ENCODE data around the gene CDIP1.

CDIP1 gene

DNA sequence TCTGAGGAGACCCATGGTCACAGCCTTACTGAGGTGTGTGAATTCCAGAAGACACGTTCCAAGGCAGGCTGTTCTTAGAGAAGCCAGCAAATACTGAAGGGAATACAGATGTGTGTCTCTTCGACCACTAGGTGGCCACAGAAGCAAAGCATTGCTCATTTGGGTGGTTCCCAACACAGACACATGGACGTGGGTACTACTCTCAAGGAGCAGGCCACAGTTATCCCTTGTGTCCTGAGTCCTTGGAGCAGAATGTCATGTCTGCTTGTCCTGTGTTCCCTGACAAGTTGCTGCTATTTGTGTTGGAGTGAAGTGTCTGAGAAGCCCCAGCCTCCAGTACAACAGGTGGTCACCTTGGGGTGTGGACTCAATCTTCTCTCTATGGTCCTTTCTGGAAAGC lies 32.1 kb downstream of the CDIP1 start:
- H3K4me2 ChIP-seq: no peak overlapping the region
- no peak overlapping the region for H3K4me3 ChIP-seq (IDR thresholded peaks at IDR 0.05; ENCODE audit: insufficient read depth, low read depth, low read length)
- H3K4me1 ChIP-seq (ENCODE audit: low read depth, poor library complexity, severe bottlenecking): no peaks in the 10 kb centered on the region
- H4K20me1 ChIP-seq (ENCODE audit: insufficient read depth): no peaks in the 10 kb centered on the region
- peak; percentile 97 for TF ChIP-seq CTCF (conservative IDR thresholded peaks at IDR 0.05; ENCODE audit: low read depth, low read length)
- no peaks in the 10 kb centered on the region for H3K79me2 ChIP-seq (ENCODE audit: insufficient read depth, low read depth)
- H3K36me3 ChIP-seq (ENCODE audit: insufficient read depth): no peaks in the 10 kb centered on the region
- H2AFZ ChIP-seq (ENCODE audit: low read depth): no peak overlapping the region
- H3K27me3 ChIP-seq (ENCODE audit: insufficient read depth, low read depth): no peaks in the 10 kb centered on the region
- H3K9ac ChIP-seq: no peak overlapping the region
- H3K27ac ChIP-seq: no peak overlapping the region

GRCh38 chr16:4505356-4506147 lies 33.0 kb downstream of the CDIP1 start:
- Histone ChIP-seq H3K4me1 (ENCODE audit: low read depth, poor library complexity, severe bottlenecking) (no peaks in the 10 kb centered on the region), H3K36me3 (ENCODE audit: insufficient read depth) (no peaks in the 10 kb centered on the region), H3K9ac (no peak overlapping the region), H3K27me3 (ENCODE audit: insufficient read depth, low read depth) (no peaks in the 10 kb centered on the region), H3K79me2 (ENCODE audit: insufficient read depth, low read depth) (no peaks in the 10 kb centered on the region), H3K4me2 (no peak overlapping the region), H3K4me3 (IDR thresholded peaks at IDR 0.05; ENCODE audit: insufficient read depth, low read depth, low read length) (no peak overlapping the region), H2AFZ (ENCODE audit: low read depth) (no peak overlapping the region), H4K20me1 (ENCODE audit: insufficient read depth) (no peaks in the 10 kb centered on the region), H3K27ac (no peak overlapping the region)
- no peak for TF ChIP-seq CTCF (conservative IDR thresholded peaks at IDR 0.05; ENCODE audit: low read depth, low read length)

- Histone ChIP-seq H3K36me3 (ENCODE audit: insufficient read depth) (no peaks in the 10 kb centered on the region), H3K4me2 (no peak overlapping the region), H3K9ac (no peak overlapping the region), H2AFZ (ENCODE audit: low read depth) (no peak overlapping the region), H3K27me3 (ENCODE audit: insufficient read depth, low read depth) (no peaks in the 10 kb centered on the region), H4K20me1 (ENCODE audit: insufficient read depth) (no peaks in the 10 kb centered on the region), H3K4me1 (ENCODE audit: low read depth, poor library complexity, severe bottlenecking) (no peaks in the 10 kb centered on the region), H3K79me2 (ENCODE audit: insufficient read depth, low read depth) (no peaks in the 10 kb centered on the region), H3K27ac (no peak overlapping the region), H3K4me3 (IDR thresholded peaks at IDR 0.05; ENCODE audit: insufficient read depth, low read depth, low read length) (no peak overlapping the region)
- TF ChIP-seq CTCF (conservative IDR thresholded peaks at IDR 0.05; ENCODE audit: low read depth, low read length): no peak
Measured at GRCh38 chr16:4501071-4501478, 37.5 kb downstream of the CDIP1 start.

DNA sequence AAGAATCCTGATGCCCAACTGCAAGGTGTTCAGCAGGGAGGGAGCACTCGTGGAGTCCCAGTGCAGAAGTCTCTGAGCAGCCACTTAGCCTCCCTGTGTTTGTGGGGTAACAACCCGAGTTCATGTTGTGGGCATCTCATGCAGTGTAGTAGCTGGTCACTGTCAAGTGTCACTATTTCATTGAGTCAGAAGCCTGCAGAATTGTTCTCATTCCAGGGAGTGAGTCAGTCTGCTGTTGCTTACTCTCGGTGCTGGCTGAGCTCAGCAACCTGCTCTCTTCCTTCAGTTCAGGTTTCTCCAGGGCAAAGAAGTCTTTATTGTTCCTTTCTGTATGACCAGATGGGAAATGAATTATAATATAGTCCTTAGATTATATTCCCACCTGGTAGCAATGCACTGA lies 38.3 kb downstream of the CDIP1 start:
- H3K79me2 ChIP-seq (ENCODE audit: insufficient read depth, low read depth): no peaks in the 10 kb centered on the region
- H3K4me2 ChIP-seq: no peak overlapping the region
- no peaks in the 10 kb centered on the region for H3K36me3 ChIP-seq (ENCODE audit: insufficient read depth)
- no peak for TF ChIP-seq CTCF (conservative IDR thresholded peaks at IDR 0.05; ENCODE audit: low read depth, low read length)
- H4K20me1 ChIP-seq (ENCODE audit: insufficient read depth): no peaks in the 10 kb centered on the region
- H3K4me3 ChIP-seq (IDR thresholded peaks at IDR 0.05; ENCODE audit: insufficient read depth, low read depth, low read length): no peak overlapping the region
- H3K27ac ChIP-seq: no peak overlapping the region
- no peaks in the 10 kb centered on the region for H3K27me3 ChIP-seq (ENCODE audit: insufficient read depth, low read depth)
- no peak overlapping the region for H2AFZ ChIP-seq (ENCODE audit: low read depth)
- no peak overlapping the region for H3K9ac ChIP-seq
- no peaks in the 10 kb centered on the region for H3K4me1 ChIP-seq (ENCODE audit: low read depth, poor library complexity, severe bottlenecking)

All from KMS-11 (cell line).